GM12878 (cell line): ENCODE measurements around the gene CPNE6. TPM values are rescaled to one million over a fixed set of nuclear protein-coding genes. Genes with fewer than 3 reads are reported as not detected.
A peak's percentile ranks its signal among the peaks of the same experiment; 100 is the strongest.

ENCODE experiments used
- BCL11A ChIP-seq: IDR thresholded peaks from 2 replicates; pipeline ENCODE4 v1.6.1; 2011; ENCODE audit warnings: low read depth, low read length
- BCLAF1 ChIP-seq: fragments of 450-650 bp; IDR thresholded peaks from 2 replicates; pipeline ENCODE4 v1.6.1; 2017; ENCODE audit warnings: antibody characterized with exemption, mild to moderate bottlenecking, moderate library complexity
- CEBPB ChIP-seq, 2 experiments: fragments of 150-350 bp in 1 of 2; IDR thresholded peaks; 2 replicates each; pipeline ENCODE4 v1.6.1; 2012 to 2014; ENCODE audit warnings: low read depth in 2 of 2, low read length in 2 of 2, borderline replicate concordance in 1 of 2, inconsistent platforms in 1 of 2
- CREM ChIP-seq: IDR thresholded peaks from 2 replicates; pipeline ENCODE4 v1.6.1; 2014; ENCODE audit warnings: antibody characterized with exemption, low read depth
- EGR1 ChIP-seq, 2 experiments: IDR thresholded peaks; 1 replicate in 1 of 2; 2 replicates in 1 of 2; pipeline ENCODE4 v1.6.1; 2011 to 2012; ENCODE audit warnings: low read depth in 2 of 2, low read length in 2 of 2, borderline replicate concordance in 1 of 2, mild to moderate bottlenecking in 1 of 2, moderate library complexity in 1 of 2
- FOXM1 ChIP-seq: IDR thresholded peaks from 2 replicates; pipeline ENCODE4 v1.6.1; 2012; ENCODE audit warnings: low read depth, mild to moderate bottlenecking, inconsistent platforms, low read length, moderate library complexity
- GABPA ChIP-seq: IDR thresholded peaks from 2 replicates; pipeline ENCODE4 v1.6.1; 2014; ENCODE audit warnings: antibody characterized with exemption, low read depth, mild to moderate bottlenecking, inconsistent platforms
- HDAC6 ChIP-seq: fragments of 200-600 bp; sonication (generic); IDR thresholded peaks from one replicate; pipeline ENCODE4 v1.8.0; 2017; ENCODE audit warnings: antibody characterized with exemption; ENCODE audit not compliant: unreplicated experiment
- KDM1A ChIP-seq: fragments of 200-600 bp; sonication (generic); IDR thresholded peaks from 2 replicates; pipeline ENCODE4 v1.6.1; 2016; ENCODE audit warnings: borderline replicate concordance
- KLF5 ChIP-seq: fragments of 450-650 bp; IDR thresholded peaks from 2 replicates; pipeline ENCODE4 v1.6.1; 2014; ENCODE audit warnings: mild to moderate bottlenecking; ENCODE audit not compliant: partially characterized antibody
- NBN ChIP-seq: fragments of 450-650 bp; IDR thresholded peaks from 2 replicates; pipeline ENCODE4 v1.6.1; 2016
- NFYB ChIP-seq: IDR thresholded peaks from 2 replicates; pipeline ENCODE4 v1.6.1; 2011; ENCODE audit warnings: low read depth, mild to moderate bottlenecking, low read length, improper control_type of control experiment, moderate library complexity; ENCODE audit not compliant: insufficient read depth
- RB1 ChIP-seq: fragments of 450-650 bp; formaldehyde crosslinking; IDR thresholded peaks from 2 replicates; pipeline ENCODE4 v1.6.1; 2017; ENCODE audit warnings: mild to moderate bottlenecking, borderline replicate concordance
- RCOR1 ChIP-seq: conservative IDR thresholded peaks from 2 replicates; pipeline ENCODE4 v1.6.1; 2012; ENCODE audit warnings: low read depth, low read length, improper control_type of control experiment
- RELA ChIP-seq: fragments of 450-650 bp; IDR thresholded peaks from 2 replicates; pipeline ENCODE4 v1.8.0; 2014; ENCODE audit warnings: borderline replicate concordance; ENCODE audit not compliant: partially characterized antibody
- SIX5 ChIP-seq: IDR thresholded peaks from 2 replicates; pipeline ENCODE4 v1.6.1; 2011; ENCODE audit warnings: mild to moderate bottlenecking, low read depth, low read length, moderate library complexity; ENCODE audit not compliant: severe bottlenecking
- SMC3 ChIP-seq: IDR thresholded peaks from 2 replicates; pipeline ENCODE4 v1.6.1; 2011; ENCODE audit warnings: low read length, improper control_type of control experiment, borderline replicate concordance
- SP1 ChIP-seq: IDR thresholded peaks from one replicate; pipeline ENCODE4 v1.6.1; 2011; ENCODE audit warnings: low read depth, low read length
- SUZ12 ChIP-seq: fragments of 200-600 bp; sonication (generic); IDR thresholded peaks from one replicate; pipeline ENCODE4 v1.6.1; 2018; ENCODE audit warnings: antibody characterized with exemption, mild to moderate bottlenecking; ENCODE audit not compliant: unreplicated experiment
- TBL1XR1 ChIP-seq: IDR thresholded peaks from 2 replicates; pipeline ENCODE4 v1.6.1; 2012; ENCODE audit warnings: low read depth, low read length, improper control_type of control experiment
- WRNIP1 ChIP-seq: IDR thresholded peaks from 2 replicates; pipeline ENCODE4 v1.6.1; 2011; ENCODE audit warnings: low read depth, low read length, improper control_type of control experiment, borderline replicate concordance
- ZNF217 ChIP-seq: fragments of 450-650 bp; IDR thresholded peaks from 2 replicates; pipeline ENCODE4 v1.6.1; 2017; ENCODE audit warnings: antibody characterized with exemption, mild to moderate bottlenecking
- ZNF384 ChIP-seq: IDR thresholded peaks from 2 replicates; pipeline ENCODE4 v1.6.1; 2012; ENCODE audit warnings: low read depth, mild to moderate bottlenecking, low read length, improper control_type of control experiment, borderline replicate concordance
- ZSCAN29 ChIP-seq: fragments of 450-650 bp; IDR thresholded peaks from 2 replicates; pipeline ENCODE4 v1.6.1; 2017; ENCODE audit warnings: mild to moderate bottlenecking, moderate library complexity
- polyA plus RNA-seq, 11 experiments: library from polyadenylated mRNA; depleted of rRNA in 4 of 11; unstranded in 6 of 11; stranded (reverse) in 5 of 11; fragments of >200 nt; fragmentation: Nextera tagmentation in 4 of 11; fragmentation: Illumina TruSeq in 1 of 11; extraction: Ambion mirVana in 4 of 11; extraction: Trizol in 1 of 11; gene quantifications; 1 replicate in 1 of 11; 2 replicates in 10 of 11; pipeline versions ENCODE4 v1.2.1 to v1.2.3, GENCODE V29; 2011 to 2016; ENCODE audit warnings: inconsistent platforms in 2 of 11, missing spikeins in 2 of 11, low read depth in 1 of 11
- total RNA-seq, 4 experiments: library from RNA; depleted of rRNA in 3 of 4; stranded (reverse); fragments of >200 nt in 3 of 4; fragmentation: Illumina TruSeq in 1 of 4; extraction: Trizol in 1 of 4; gene quantifications; 2 replicates each; pipeline versions ENCODE4 v1.2.1 to v1.2.3, GENCODE V29; 2013 to 2021
- TF ChIP-seq, protein P1 (sequence below): fragments of 450-650 bp; IDR thresholded peaks from 2 replicates; pipeline ENCODE4 v1.6.1; 2014; ENCODE audit warnings: mild to moderate bottlenecking
- TF ChIP-seq, protein P2 (sequence below): IDR thresholded peaks from 2 replicates; pipeline ENCODE4 v1.6.1; 2012; ENCODE audit warnings: low read depth, low read length, improper control_type of control experiment

The CPNE6 gene
- total and polyA plus RNA-seq, 10 of the 15 experiments (the other 5 are each of a cell fraction or from before 2014, with no cell fraction given) = 0.06 to 0.43 (median 0.18) TPM; not detected in 3

GRCh38 chr14:24114532-24115421 is 43.4 kb downstream of the CPNE6 start, which contains the start of the genes DCAF11 and NRL (continued):
- no peak for TF ChIP-seq BCL11A
- no peak for TF ChIP-seq BCLAF1
- TF ChIP-seq ZNF217 = no peak
- TF ChIP-seq NBN = no peak; the same call in none of the 2 replicates
- no peak for TF ChIP-seq SUZ12
- TF ChIP-seq GABPA = no peak
- peak; percentile 41 for TF ChIP-seq RELA
- TF ChIP-seq EGR1 (IDR thresholded peaks at IDR 0.05; ENCODE audit: borderline replicate concordance in 1 of 2, low read depth in 2 of 2, low read length in 2 of 2) = peak; percentile 45 to 88
- TF ChIP-seq SMC3 = no peak
- TF ChIP-seq ZNF384 = no peak
- TF ChIP-seq TBL1XR1 = peak; percentile 60; the same call in 1 of the 2 replicates
- TF ChIP-seq CEBPB (IDR thresholded peaks at IDR 0.05; ENCODE audit: borderline replicate concordance in 1 of 2, low read depth in 2 of 2, low read length in 2 of 2) = no peak; a peak in 1 of 4 replicates
- no peak for TF ChIP-seq ZSCAN29
- no peak for TF ChIP-seq SIX5
- no peak for TF ChIP-seq HDAC6
- peak; percentile 97 for TF ChIP-seq CREM
- 0 out of 2 replicates have a peak, but pooled peaks have one; percentile 24 for TF ChIP-seq WRNIP1
- TF ChIP-seq, protein P1, sequence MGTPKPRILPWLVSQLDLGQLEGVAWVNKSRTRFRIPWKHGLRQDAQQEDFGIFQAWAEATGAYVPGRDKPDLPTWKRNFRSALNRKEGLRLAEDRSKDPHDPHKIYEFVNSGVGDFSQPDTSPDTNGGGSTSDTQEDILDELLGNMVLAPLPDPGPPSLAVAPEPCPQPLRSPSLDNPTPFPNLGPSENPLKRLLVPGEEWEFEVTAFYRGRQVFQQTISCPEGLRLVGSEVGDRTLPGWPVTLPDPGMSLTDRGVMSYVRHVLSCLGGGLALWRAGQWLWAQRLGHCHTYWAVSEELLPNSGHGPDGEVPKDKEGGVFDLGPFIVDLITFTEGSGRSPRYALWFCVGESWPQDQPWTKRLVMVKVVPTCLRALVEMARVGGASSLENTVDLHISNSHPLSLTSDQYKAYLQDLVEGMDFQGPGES = peak; percentile 97
- no peak for TF ChIP-seq KDM1A
- no peak for TF ChIP-seq FOXM1
- TF ChIP-seq RCOR1 = peak; percentile 22; the same call in 1 of the 2 replicates
- peak; percentile 91 for TF ChIP-seq KLF5
- TF ChIP-seq SP1 = peak; percentile 96
- TF ChIP-seq NFYB = peak; percentile 99
- TF ChIP-seq, protein P2, sequence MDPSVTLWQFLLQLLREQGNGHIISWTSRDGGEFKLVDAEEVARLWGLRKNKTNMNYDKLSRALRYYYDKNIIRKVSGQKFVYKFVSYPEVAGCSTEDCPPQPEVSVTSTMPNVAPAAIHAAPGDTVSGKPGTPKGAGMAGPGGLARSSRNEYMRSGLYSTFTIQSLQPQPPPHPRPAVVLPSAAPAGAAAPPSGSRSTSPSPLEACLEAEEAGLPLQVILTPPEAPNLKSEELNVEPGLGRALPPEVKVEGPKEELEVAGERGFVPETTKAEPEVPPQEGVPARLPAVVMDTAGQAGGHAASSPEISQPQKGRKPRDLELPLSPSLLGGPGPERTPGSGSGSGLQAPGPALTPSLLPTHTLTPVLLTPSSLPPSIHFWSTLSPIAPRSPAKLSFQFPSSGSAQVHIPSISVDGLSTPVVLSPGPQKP = no peak; the same call in 1 of the 2 replicates
- no peak for TF ChIP-seq RB1
